ENCODE results near the gene DLGAP4.

DNA sequence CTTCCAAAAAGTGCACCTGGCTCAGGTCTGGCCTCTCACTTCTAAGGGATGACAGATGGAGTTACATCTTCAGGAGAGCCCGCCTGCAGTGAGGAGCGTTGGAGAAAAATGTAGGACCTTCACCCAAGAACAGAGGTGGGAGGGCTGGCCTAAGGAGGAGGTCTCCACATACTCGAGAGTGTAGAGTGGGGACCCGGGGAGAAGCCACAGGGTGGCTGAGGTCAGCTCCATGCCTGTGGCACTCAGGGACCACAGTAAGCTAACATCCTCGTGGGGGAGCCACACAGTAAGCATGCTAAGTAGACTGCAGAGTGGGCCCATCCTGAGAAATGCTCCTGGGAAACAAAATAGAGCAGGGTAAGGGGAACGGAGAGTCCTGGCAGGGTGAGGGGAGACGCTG lies 45.8 kb upstream of the DLGAP4 start:
- TF ChIP-seq CTCF (IDR thresholded peaks at IDR 0.05) (no peak), POLR2A (IDR thresholded peaks at IDR 0.05) (no peak)

Data from stomach (tissue), 4 donors.